SK-N-SH treated with all-trans-retinoic acid at 6 μM for 48 hours (cell line): ENCODE data around the gene FHOD3.

Experiments used
- ATAC-seq: fragments of 200-7000 bp; cut with Tn5 transposase; 3 replicates; pipeline ENCODE4 v1.9.1; 2020; ENCODE audit warnings: mild to moderate bottlenecking, moderate library complexity
- ARNTL ChIP-seq: fragments of 450-650 bp; formaldehyde crosslinking; IDR thresholded peaks from 2 replicates; pipeline ENCODE4 v1.5.0; 2020; ENCODE audit warnings: low read depth, mild to moderate bottlenecking, moderate library complexity, borderline replicate concordance
- BACH2 ChIP-seq: fragments of 250-450 bp; sonication (Bioruptor Pico); IDR thresholded peaks from 2 replicates; pipeline ENCODE4 v1.9.0; 2021; ENCODE audit warnings: mild to moderate bottlenecking, borderline replicate concordance
- CSDC2 ChIP-seq: fragments of 250-450 bp; sonication (Bioruptor Pico); IDR thresholded peaks from 2 replicates; pipeline ENCODE4 v1.5.0; 2020; ENCODE audit warnings: mild to moderate bottlenecking, moderate library complexity
- CSRNP3 ChIP-seq: fragments of 250-450 bp; sonication (Bioruptor Pico); IDR thresholded peaks from 2 replicates; pipeline ENCODE4 v1.5.1; 2021; ENCODE audit warnings: mild to moderate bottlenecking, moderate library complexity
- ESRRG ChIP-seq: fragments of 250-450 bp; sonication (Bioruptor Pico); IDR thresholded peaks from 2 replicates; pipeline ENCODE4 v1.6.1; 2021; ENCODE audit warnings: mild to moderate bottlenecking
- GLIS3 ChIP-seq: fragments of 250-450 bp; sonication (Bioruptor Pico); IDR thresholded peaks from 2 replicates; pipeline ENCODE4 v1.5.0; 2020; ENCODE audit warnings: mild to moderate bottlenecking, moderate library complexity
- ISL1 ChIP-seq: fragments of 250-450 bp; sonication (Bioruptor Pico); IDR thresholded peaks from 2 replicates; pipeline ENCODE4 v2.1.2; 2022; ENCODE audit warnings: mild to moderate bottlenecking, moderate library complexity
- OSR1 ChIP-seq: fragments of 250-450 bp; sonication (Bioruptor Pico); IDR thresholded peaks from 2 replicates; pipeline ENCODE4 v1.8.0; 2022; ENCODE audit warnings: moderate library complexity, mild to moderate bottlenecking, inconsistent platforms
- SNAI2 ChIP-seq: fragments of 250-450 bp; sonication (Bioruptor Pico); IDR thresholded peaks from 2 replicates; pipeline ENCODE4 v1.5.0; 2020; ENCODE audit warnings: mild to moderate bottlenecking, moderate library complexity
- TCF4 ChIP-seq: fragments of 250-450 bp; sonication (Bioruptor Pico); IDR thresholded peaks from 2 replicates; pipeline ENCODE4 v1.8.0; 2021; ENCODE audit warnings: mild to moderate bottlenecking, moderate library complexity, borderline replicate concordance
- TOX ChIP-seq: fragments of 250-450 bp; sonication (Bioruptor Pico); IDR thresholded peaks from 2 replicates; pipeline ENCODE4 v1.8.0; 2021; ENCODE audit warnings: mild to moderate bottlenecking, moderate library complexity, borderline replicate concordance
- TSHZ2 ChIP-seq: fragments of 250-450 bp; sonication (Bioruptor Pico); IDR thresholded peaks from 2 replicates; pipeline ENCODE4 v1.5.0; 2020; ENCODE audit warnings: mild to moderate bottlenecking, moderate library complexity
- ZC3H10 ChIP-seq: fragments of 250-450 bp; sonication (Bioruptor Pico); IDR thresholded peaks from 2 replicates; pipeline ENCODE4 v1.5.1; 2021; ENCODE audit warnings: mild to moderate bottlenecking, moderate library complexity
- ZFP3 ChIP-seq: fragments of 250-450 bp; sonication (Bioruptor Pico); IDR thresholded peaks from 2 replicates; pipeline ENCODE4 v1.5.0; 2020; ENCODE audit warnings: mild to moderate bottlenecking, moderate library complexity
- ZFP30 ChIP-seq: fragments of 450-650 bp; formaldehyde crosslinking; IDR thresholded peaks from 2 replicates; pipeline ENCODE4 v1.5.0; 2022; ENCODE audit warnings: mild to moderate bottlenecking, moderate library complexity
- ZNF70 ChIP-seq: fragments of 450-650 bp; formaldehyde crosslinking; IDR thresholded peaks from 2 replicates; pipeline ENCODE4 v1.5.0; 2020; ENCODE audit warnings: mild to moderate bottlenecking, moderate library complexity
- ZNF8 ChIP-seq: fragments of 450-650 bp; formaldehyde crosslinking; IDR thresholded peaks from 2 replicates; pipeline ENCODE4 v1.5.0; 2020; ENCODE audit warnings: mild to moderate bottlenecking, moderate library complexity
- TF ChIP-seq, protein P1 (sequence below): fragments of 250-450 bp; sonication (Bioruptor Pico); IDR thresholded peaks from 2 replicates; pipeline ENCODE4 v1.8.0; 2020; ENCODE audit warnings: mild to moderate bottlenecking, moderate library complexity, borderline replicate concordance
- TF ChIP-seq, protein P2 (sequence below): fragments of 250-450 bp; sonication (Bioruptor Pico); IDR thresholded peaks from 2 replicates; pipeline ENCODE4 v1.5.1; 2020; ENCODE audit warnings: low read depth, mild to moderate bottlenecking, moderate library complexity
- TF ChIP-seq, protein P3 (sequence below): fragments of 250-450 bp; sonication (Bioruptor Pico); IDR thresholded peaks from 2 replicates; pipeline ENCODE4 v1.8.0; 2021; ENCODE audit warnings: low read depth, mild to moderate bottlenecking, moderate library complexity, borderline replicate concordance

Gene FHOD3

GRCh38 chr18:36302676-36303075, 5.2 kb downstream of the FHOD3 start:
- TF ChIP-seq ESRRG (CRISPR knock-in tag) (no peak), ZFP3 (no peak), ZNF70 (CRISPR knock-in tag) (no peak), SNAI2 (no peak), OSR1 (CRISPR knock-in tag) (no peak), ISL1 (CRISPR knock-in tag) (no peak), TCF4 (no peak), ZFP30 (CRISPR knock-in tag) (no peak), TSHZ2 (CRISPR knock-in tag) (no peak), BACH2 (no peak)
- TF ChIP-seq, protein P1, sequence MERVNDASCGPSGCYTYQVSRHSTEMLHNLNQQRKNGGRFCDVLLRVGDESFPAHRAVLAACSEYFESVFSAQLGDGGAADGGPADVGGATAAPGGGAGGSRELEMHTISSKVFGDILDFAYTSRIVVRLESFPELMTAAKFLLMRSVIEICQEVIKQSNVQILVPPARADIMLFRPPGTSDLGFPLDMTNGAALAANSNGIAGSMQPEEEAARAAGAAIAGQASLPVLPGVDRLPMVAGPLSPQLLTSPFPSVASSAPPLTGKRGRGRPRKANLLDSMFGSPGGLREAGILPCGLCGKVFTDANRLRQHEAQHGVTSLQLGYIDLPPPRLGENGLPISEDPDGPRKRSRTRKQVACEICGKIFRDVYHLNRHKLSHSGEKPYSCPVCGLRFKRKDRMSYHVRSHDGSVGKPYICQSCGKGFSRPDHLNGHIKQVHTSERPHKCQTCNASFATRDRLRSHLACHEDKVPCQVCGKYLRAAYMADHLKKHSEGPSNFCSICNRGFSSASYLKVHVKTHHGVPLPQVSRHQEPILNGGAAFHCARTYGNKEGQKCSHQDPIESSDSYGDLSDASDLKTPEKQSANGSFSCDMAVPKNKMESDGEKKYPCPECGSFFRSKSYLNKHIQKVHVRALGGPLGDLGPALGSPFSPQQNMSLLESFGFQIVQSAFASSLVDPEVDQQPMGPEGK (CRISPR knock-in tag), result no peak
- TF ChIP-seq, protein P2, sequence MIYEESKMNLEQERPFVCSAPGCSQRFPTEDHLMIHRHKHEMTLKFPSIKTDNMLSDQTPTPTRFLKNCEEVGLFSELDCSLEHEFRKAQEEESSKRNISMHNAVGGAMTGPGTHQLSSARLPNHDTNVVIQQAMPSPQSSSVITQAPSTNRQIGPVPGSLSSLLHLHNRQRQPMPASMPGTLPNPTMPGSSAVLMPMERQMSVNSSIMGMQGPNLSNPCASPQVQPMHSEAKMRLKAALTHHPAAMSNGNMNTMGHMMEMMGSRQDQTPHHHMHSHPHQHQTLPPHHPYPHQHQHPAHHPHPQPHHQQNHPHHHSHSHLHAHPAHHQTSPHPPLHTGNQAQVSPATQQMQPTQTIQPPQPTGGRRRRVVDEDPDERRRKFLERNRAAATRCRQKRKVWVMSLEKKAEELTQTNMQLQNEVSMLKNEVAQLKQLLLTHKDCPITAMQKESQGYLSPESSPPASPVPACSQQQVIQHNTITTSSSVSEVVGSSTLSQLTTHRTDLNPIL, result no peak
- TF ChIP-seq, protein P3, sequence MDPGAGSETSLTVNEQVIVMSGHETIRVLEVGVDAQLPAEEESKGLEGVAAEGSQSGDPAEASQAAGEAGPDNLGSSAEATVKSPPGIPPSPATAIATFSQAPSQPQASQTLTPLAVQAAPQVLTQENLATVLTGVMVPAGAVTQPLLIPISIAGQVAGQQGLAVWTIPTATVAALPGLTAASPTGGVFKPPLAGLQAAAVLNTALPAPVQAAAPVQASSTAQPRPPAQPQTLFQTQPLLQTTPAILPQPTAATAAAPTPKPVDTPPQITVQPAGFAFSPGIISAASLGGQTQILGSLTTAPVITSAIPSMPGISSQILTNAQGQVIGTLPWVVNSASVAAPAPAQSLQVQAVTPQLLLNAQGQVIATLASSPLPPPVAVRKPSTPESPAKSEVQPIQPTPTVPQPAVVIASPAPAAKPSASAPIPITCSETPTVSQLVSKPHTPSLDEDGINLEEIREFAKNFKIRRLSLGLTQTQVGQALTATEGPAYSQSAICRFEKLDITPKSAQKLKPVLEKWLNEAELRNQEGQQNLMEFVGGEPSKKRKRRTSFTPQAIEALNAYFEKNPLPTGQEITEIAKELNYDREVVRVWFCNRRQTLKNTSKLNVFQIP (CRISPR knock-in tag), result no peak
- ATAC-seq, result no peak

- TF ChIP-seq ZNF70 (CRISPR knock-in tag) (no peak), ARNTL (CRISPR knock-in tag) (no peak), TCF4 (no peak), SNAI2 (no peak), TOX (CRISPR knock-in tag) (no peak)
- TF ChIP-seq, protein P1 (CRISPR knock-in tag), result no peak
- no peak for ATAC-seq
These were observed 5.8 kb downstream of the FHOD3 start for GRCh38 chr18:36303211-36303844.

DNA sequence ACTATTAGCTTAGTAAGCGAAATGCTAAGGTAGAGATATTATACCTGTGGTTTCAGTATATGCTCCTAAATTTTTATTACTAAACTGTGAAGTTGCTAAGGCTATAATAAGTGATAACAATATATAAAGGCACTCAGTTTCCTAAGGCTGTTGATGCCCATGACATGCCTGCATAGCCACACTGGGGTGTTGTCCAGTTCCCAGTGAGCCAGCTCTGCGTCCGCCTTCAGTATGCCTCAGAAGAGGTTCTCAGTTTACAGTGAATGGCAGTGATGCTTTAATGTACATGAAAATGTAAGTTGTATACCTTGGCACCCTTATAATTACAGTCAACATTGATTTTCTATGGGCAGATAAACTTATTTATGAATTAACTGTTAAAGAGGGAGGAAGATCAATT, 7.2 kb downstream of the FHOD3 start:
- no peak for ATAC-seq
- TF ChIP-seq CSDC2 (no peak), ZFP3 (no peak), SNAI2 (no peak), TCF4 (no peak)
- TF ChIP-seq, all 23 proteins: peak for 0

DNA sequence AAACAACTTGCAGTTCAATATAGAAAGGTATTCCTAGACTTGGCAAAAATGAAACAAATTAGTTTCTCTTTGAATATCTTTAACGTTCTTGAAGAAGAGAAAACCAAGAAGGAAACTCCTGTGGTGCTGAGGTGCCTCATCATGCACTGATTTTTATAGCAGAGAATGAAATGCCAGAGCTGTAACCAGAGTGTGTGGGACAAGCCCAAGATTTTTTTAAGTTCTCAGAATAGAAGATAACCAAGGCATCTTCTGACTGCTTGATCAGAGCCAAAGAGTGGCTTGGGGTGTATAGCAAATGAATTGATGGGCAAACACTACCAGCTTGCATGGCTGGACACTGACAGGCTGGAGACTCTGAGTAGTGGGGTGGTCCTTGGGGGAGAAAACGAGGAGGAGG, 7.9 kb downstream of the FHOD3 start:
- no peak for TF ChIP-seq CSDC2
- no peak for TF ChIP-seq ZFP3
- no peak for TF ChIP-seq OSR1 (CRISPR knock-in tag)
- TF ChIP-seq BACH2, result no peak
- no peak for TF ChIP-seq CSRNP3 (CRISPR knock-in tag)
- TF ChIP-seq, protein P3 (CRISPR knock-in tag), result no peak
- TF ChIP-seq ZNF8 (CRISPR knock-in tag), result no peak
- no peak for TF ChIP-seq ISL1 (CRISPR knock-in tag)
- TF ChIP-seq, protein P1 (CRISPR knock-in tag), result no peak
- TF ChIP-seq ZC3H10 (CRISPR knock-in tag), result no peak
- TF ChIP-seq ESRRG (CRISPR knock-in tag), result no peak
- no peak for TF ChIP-seq ZNF70 (CRISPR knock-in tag)
- TF ChIP-seq TCF4, result no peak
- no peak for TF ChIP-seq GLIS3 (CRISPR knock-in tag)
- TF ChIP-seq SNAI2, result no peak
- no peak for TF ChIP-seq TOX (CRISPR knock-in tag)
- TF ChIP-seq ZFP30 (CRISPR knock-in tag), result no peak
- no peak for ATAC-seq
